ENCODE data around the gene WDR82.

GRCh38 chr3:52293491-52294319, 15.3 kb upstream of the WDR82 start:
- no peak for TF ChIP-seq CTCF (IDR thresholded peaks at IDR 0.05; ENCODE audit: low read depth, low read length, poor library complexity, severe bottlenecking)
- TF ChIP-seq EZH2phosphoT487 (IDR thresholded peaks at IDR 0.05; ENCODE audit: borderline replicate concordance, low read length) = no peak
